GM21723 (cell line): ENCODE results near the gene ATP5IF1.

Experiments used
- ATAC-seq: cut with Tn5 transposase; IDR thresholded peaks from one replicate; pipeline ENCODE4 v1.9.1; 2021; ENCODE audit warnings: mild to moderate bottlenecking, moderate library complexity; ENCODE audit not compliant: unreplicated experiment

Gene ATP5IF1

GRCh38 chr1:28235755-28236655, at the start of gene ATP5IF1:
Gene ATP5IF1, plus strand, starts transcription at chr1:28236124. Its CDS starts 60 bp downstream, at chr1:28236184.
- ATAC-seq, result peak; percentile 85

- ATAC-seq, result no peak
These were observed 45.5 kb upstream of the ATP5IF1 start for GRCh38 chr1:28190337-28190979.

GRCh38 chr1:28190996-28191645, 44.8 kb upstream of the ATP5IF1 start:
- ATAC-seq, result no peak

DNA sequence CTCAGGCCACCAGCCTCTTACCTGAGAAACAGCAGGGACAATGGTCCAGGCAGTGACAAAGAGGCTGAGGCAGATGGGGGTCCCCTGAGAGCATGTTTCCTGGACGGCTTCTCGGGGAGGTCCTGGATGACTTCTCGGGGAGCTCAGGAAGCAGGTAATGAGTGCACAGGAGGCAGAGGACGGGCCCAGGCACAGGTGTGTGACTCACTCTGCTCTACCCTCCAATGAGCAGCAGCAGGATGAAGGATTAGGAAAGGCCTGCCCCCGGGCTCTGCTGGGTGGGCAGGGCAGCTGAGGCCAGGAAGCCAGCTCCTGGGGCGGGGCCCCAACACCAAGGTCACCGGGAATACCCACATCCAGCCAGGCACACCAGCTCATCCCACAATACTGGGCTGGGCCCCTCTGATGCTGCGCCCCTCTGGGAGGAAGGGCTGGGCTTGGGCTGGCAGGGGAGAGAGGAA, 42.2 kb upstream of the ATP5IF1 start:
- no peak for ATAC-seq

- no peak for ATAC-seq
These were observed 41.4 kb upstream of the ATP5IF1 start for GRCh38 chr1:28194326-28195035.

DNA sequence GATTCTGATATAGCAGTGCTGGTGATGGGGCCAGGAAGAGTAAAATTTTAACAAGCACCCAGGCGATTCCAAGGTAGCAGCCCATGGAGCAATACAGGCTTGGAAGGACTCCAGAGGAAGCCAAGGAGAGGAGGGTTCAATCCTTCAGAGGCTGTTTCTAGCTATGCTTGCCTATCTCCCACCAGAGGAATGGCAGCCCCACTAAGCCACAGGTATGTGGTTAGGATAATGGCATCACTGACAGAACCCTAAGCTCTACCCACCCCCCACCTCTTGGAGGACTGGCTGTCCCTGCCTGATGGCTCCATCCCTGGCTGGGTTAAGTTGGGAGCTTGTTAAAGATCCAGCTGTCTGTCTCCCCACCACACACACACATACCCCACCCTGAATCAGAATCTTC, 40.1 kb upstream of the ATP5IF1 start:
- ATAC-seq, result no peak

- ATAC-seq, result no peak
These were observed 39.6 kb upstream of the ATP5IF1 start for GRCh38 chr1:28196330-28196729.

GRCh38 chr1:28197682-28198415, 38.1 kb upstream of the ATP5IF1 start:
- no peak for ATAC-seq

GRCh38 chr1:28199328-28200233, 36.3 kb upstream of the ATP5IF1 start:
- ATAC-seq, result peak; percentile 86

- no peak for ATAC-seq
These were observed 35.6 kb upstream of the ATP5IF1 start for GRCh38 chr1:28200234-28200873.

DNA sequence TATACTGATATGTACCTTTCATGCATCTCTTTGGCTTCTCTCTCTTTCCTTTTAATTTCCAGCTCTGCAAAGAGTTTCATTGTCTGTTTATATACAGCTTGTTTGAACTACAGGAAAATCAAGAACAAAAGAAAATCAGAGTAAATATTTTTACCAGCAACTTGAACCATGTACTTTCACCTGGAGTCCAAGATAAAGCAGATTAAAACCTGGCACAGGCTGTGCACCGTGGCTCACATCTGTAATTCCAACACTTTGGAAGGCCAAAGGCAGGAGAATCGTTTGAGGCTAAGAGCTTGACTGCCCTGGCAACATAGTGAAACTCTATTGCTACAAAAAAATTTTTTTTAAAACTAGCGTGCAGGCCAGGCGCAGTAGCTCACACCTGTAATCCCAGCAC, 30.7 kb upstream of the ATP5IF1 start:
- no peak for ATAC-seq

DNA sequence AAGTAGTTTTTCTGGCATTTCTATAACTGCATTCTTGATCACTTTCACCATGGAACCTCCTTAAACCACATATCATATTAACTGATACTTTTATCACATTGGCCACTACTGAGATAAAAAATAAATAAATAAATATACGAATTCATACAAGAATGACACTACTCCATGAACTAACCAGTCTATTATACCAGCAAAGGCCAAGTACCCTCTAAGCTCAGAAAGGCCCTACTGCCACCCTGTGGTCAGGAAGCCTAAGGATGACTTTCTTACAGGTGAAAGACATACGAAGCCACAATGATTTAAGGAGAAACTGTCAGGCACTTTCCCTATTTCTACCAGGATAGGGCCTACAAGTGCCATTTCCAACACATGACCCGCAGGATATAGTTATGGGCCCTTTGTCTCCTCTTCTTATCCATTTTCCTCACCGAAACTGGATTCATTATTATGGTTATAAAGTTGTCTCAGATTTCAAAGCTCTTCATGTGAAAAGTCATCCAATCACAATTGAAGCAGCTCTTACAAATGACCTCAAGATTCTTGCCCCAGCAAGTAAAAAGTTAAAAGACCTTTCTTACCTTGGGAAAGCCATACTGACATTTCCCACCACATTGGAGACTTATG, 27.0 kb upstream of the ATP5IF1 start:
- ATAC-seq, result no peak

- ATAC-seq, result no peak
These were observed 26.2 kb upstream of the ATP5IF1 start for GRCh38 chr1:28209700-28210099.

DNA sequence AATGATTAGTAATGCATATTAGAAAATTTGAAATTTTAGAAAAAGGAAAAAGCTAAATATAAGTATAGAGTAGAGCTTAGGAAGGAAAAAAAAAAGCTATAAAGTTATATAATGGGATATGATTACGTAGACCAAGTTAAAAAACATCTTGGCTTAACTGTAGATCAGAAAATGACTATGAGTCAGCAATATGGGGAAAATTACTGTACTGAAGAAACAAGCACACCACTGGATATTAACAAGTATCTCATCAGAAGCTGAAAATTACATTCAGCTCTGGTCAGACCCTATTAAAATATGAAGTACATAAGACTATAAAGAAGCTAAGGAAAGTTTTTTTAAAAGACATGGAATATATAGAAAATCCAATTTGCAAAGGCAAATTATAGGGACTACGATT, 22.6 kb upstream of the ATP5IF1 start:
- ATAC-seq, result no peak

DNA sequence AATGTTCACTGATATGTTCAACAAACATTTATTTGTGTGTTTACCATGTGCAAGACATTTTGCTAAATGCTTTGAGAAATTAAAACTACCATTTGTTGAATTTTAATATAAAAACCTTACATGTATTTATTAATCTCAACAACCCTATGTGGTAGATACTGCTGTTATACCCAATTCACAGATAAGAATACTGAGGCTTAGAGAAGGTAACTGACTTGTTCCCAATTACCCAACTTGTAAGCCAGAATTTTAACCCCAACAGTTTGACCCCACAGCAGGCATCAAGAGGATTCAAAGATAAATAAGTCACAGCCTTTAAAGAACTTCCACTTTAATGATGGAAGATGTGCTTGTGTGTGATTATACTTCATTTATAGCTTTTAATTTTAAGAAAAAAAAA, 6.8 kb upstream of the ATP5IF1 start:
- no peak for ATAC-seq

DNA sequence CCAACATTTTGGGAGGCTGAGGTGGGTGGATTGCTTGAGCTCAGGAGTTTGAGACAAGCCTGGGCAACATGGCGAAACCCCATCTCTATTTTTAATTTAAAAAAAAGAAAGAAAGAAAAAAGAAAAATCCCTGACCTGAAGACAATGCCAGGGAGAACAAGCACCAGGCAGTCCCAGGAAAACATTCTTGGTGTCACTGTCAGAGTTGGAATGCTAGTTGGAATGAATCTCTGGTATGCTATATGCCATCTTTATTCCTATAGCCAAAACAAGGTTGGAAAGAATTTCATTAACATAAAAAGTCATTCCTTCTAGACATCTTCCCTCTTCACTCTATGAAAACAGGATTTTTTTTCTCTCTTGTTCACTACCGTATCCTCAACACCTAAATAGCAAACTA, 5.9 kb upstream of the ATP5IF1 start:
- ATAC-seq, result no peak

- ATAC-seq, result peak; percentile 56
These were observed 3.2 kb upstream of the ATP5IF1 start, which contains the start of gene DNAJC8 for GRCh38 chr1:28232558-28233263. Gene DNAJC8, minus strand, starts transcription at chr1:28233029. Its CDS starts 31 bp downstream, at chr1:28232998.

GRCh38 chr1:28233264-28233606, 2.7 kb upstream of the ATP5IF1 start:
- ATAC-seq, result no peak
